WTC11 (cell line): Measurements from ENCODE around the gene XIRP2. TPM values are rescaled to one million over a fixed set of nuclear protein-coding genes. Genes with fewer than 3 reads are reported as not detected.

Experiments
- ATAC-seq: fragments of 200-7000 bp; cut with Tn5 transposase; 2 replicates; pipeline ENCODE4 v1.10.0; 2021; ENCODE audit warnings: mild to moderate bottlenecking, moderate library complexity
- CTCF ChIA-PET: fragments of 300-600 bp; sonication (Branson Sonifier 250); formaldehyde crosslinking; loops from one replicate; lab custom pipeline; 2021; ENCODE audit warnings: antibody characterized with exemption; lab: Charles Lee
- POLR2A ChIA-PET: fragments of 350-600 bp; sonication (Branson Sonifier 250); formaldehyde crosslinking; loops from one replicate; lab custom pipeline; 2021; ENCODE audit warnings: antibody characterized with exemption; lab: Charles Lee
- DNase-seq: peaks from one replicate; pipeline ENCODE4 v3.0.0; 2021; ENCODE audit warnings: low spot score
- H3K27ac Mint-ChIP-seq: 2 replicates; pipeline ENCODE4 v1.8.0; 2021; ENCODE audit warnings: mixed read lengths
- H3K27me3 Mint-ChIP-seq: 2 replicates; pipeline ENCODE4 v1.8.0; 2021; ENCODE audit warnings: low read depth, mild to moderate bottlenecking, moderate library complexity, mixed read lengths
- H3K36me3 Mint-ChIP-seq: 2 replicates; pipeline ENCODE4 v1.8.0; 2021; ENCODE audit warnings: mixed read lengths
- H3K4me1 Mint-ChIP-seq: 2 replicates; pipeline ENCODE4 v1.8.0; 2022; ENCODE audit warnings: mixed read lengths
- H3K4me3 Mint-ChIP-seq: 2 replicates; pipeline ENCODE4 v1.8.0; 2021; ENCODE audit warnings: mild to moderate bottlenecking, moderate library complexity, mixed read lengths
- H3K9me3 Mint-ChIP-seq: 2 replicates; pipeline ENCODE4 v1.8.0; 2021; ENCODE audit warnings: mixed read lengths
- CBFB ChIP-seq: sonication (generic); formaldehyde crosslinking; IDR thresholded peaks from 2 replicates; pipeline ENCODE4 v1.8.1; 2022; ENCODE audit warnings: mild to moderate bottlenecking, low read depth, missing genetic modification reagents
- CREB1 ChIP-seq: sonication (generic); formaldehyde crosslinking; IDR thresholded peaks from 2 replicates; pipeline ENCODE4 v1.8.0; 2023; ENCODE audit warnings: mild to moderate bottlenecking, missing genetic modification reagents
- EMX1 ChIP-seq: fragments of 250-450 bp; sonication (Bioruptor Pico); IDR thresholded peaks from 2 replicates; pipeline ENCODE4 v1.8.0; 2021; ENCODE audit warnings: mild to moderate bottlenecking
- GRHL2 ChIP-seq: fragments of 250-450 bp; sonication (Bioruptor Pico); IDR thresholded peaks from 2 replicates; pipeline ENCODE4 v1.8.0; 2022; ENCODE audit warnings: mild to moderate bottlenecking, moderate library complexity; ENCODE audit not compliant: insufficient replicate concordance, severe bottlenecking
- JAZF1 ChIP-seq: fragments of 250-450 bp; sonication (Bioruptor Pico); IDR thresholded peaks from 2 replicates; pipeline ENCODE4 v1.9.0; 2021; ENCODE audit warnings: moderate library complexity, mild to moderate bottlenecking, inconsistent platforms
- NR3C1 ChIP-seq: sonication (generic); formaldehyde crosslinking; conservative IDR thresholded peaks from 2 replicates; pipeline ENCODE4 v1.8.1; 2023; ENCODE audit warnings: low read depth, mild to moderate bottlenecking, missing genetic modification reagents
- SMAD4 ChIP-seq: sonication (generic); formaldehyde crosslinking; IDR thresholded peaks from 2 replicates; pipeline ENCODE4 v1.8.0; 2022; ENCODE audit warnings: mild to moderate bottlenecking, missing genetic modification reagents
- TCF7 ChIP-seq: sonication (generic); formaldehyde crosslinking; IDR thresholded peaks from 2 replicates; pipeline ENCODE4 v1.8.0; 2022; ENCODE audit warnings: mild to moderate bottlenecking, low read depth, missing genetic modification reagents, moderate library complexity
- ZNF232 ChIP-seq: sonication (generic); formaldehyde crosslinking; IDR thresholded peaks from 2 replicates; pipeline ENCODE4 v1.8.0; 2022; ENCODE audit warnings: mild to moderate bottlenecking, missing genetic modification reagents
- total RNA-seq: library from RNA; stranded (reverse); gene quantifications from 3 replicates; pipeline ENCODE4 v1.2.3, GENCODE V29; 2021
- TF ChIP-seq, protein P1 (sequence below): sonication (generic); formaldehyde crosslinking; IDR thresholded peaks from 2 replicates; pipeline ENCODE4 v1.8.1; 2022; ENCODE audit warnings: missing genetic modification reagents, borderline replicate concordance
- TF ChIP-seq, protein P2 (sequence below): fragments of 200-600 bp; IDR thresholded peaks from 2 replicates; pipeline ENCODE4 v1.8.0; 2022; ENCODE audit warnings: antibody characterized with exemption
- TF ChIP-seq, protein P3 (sequence below): sonication (generic); formaldehyde crosslinking; IDR thresholded peaks from 2 replicates; pipeline ENCODE4 v1.8.1; 2023; ENCODE audit warnings: mild to moderate bottlenecking, missing genetic modification reagents, borderline replicate concordance
- TF ChIP-seq, protein P4 (sequence below): fragments of 250-450 bp; sonication (Bioruptor Pico); IDR thresholded peaks from 2 replicates; pipeline ENCODE4 v1.9.0; 2021; ENCODE audit warnings: mild to moderate bottlenecking, borderline replicate concordance
- TF ChIP-seq, protein P5 (sequence below): sonication (generic); formaldehyde crosslinking; IDR thresholded peaks from 2 replicates; pipeline ENCODE4 v1.8.0; 2023; ENCODE audit warnings: mild to moderate bottlenecking, missing genetic modification reagents

The XIRP2 gene
- total RNA-seq, 1 experiment from 2014 or later: 0.87 TPM

DNA sequence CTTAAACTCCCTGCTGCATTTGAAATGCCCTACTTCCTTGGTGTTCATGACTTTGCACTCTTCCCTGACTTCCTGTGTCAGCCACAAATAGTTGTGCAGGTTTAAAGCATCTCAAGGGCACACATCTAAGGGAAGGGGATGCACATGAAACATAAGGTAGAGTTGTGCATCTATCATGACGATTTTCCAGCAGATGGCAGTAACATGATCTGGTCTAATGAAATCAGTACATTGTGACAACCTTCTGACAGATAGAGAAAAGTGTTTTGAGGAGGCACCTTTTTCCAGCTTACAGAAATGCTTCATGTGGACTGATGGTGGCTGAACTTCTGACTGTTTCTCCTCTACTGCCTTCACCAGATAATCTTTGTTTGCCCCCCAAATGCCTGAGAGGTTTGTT is 238.9 kb downstream of the XIRP2 start:
- Mint-ChIP-seq H3K4me1 (peaks cover 8% of the 10 kb centered on the region), H3K27ac (no peak overlapping the region), H3K4me3 (no peak overlapping the region), H3K27me3 (no peaks in the 10 kb centered on the region), H3K36me3 (no peaks in the 10 kb centered on the region), H3K9me3 (no peaks in the 10 kb centered on the region)
- ChIA-PET CTCF (interaction anchor here (1.0 kb wide), 2 partner anchors 16 to 992 kb away, joined by 3 to 4 read pairs; no protein-coding TSS in a partner anchor), POLR2A (no interaction called here)
- TF ChIP-seq, protein P1, sequence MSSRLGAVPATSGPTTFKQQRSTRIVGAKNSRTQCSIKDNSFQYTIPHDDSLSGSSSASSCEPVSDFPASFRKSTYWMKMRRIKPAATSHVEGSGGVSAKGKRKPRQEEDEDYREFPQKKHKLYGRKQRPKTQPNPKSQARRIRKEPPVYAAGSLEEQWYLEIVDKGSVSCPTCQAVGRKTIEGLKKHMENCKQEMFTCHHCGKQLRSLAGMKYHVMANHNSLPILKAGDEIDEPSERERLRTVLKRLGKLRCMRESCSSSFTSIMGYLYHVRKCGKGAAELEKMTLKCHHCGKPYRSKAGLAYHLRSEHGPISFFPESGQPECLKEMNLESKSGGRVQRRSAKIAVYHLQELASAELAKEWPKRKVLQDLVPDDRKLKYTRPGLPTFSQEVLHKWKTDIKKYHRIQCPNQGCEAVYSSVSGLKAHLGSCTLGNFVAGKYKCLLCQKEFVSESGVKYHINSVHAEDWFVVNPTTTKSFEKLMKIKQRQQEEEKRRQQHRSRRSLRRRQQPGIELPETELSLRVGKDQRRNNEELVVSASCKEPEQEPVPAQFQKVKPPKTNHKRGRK: no peak
- TF ChIP-seq, protein P2, sequence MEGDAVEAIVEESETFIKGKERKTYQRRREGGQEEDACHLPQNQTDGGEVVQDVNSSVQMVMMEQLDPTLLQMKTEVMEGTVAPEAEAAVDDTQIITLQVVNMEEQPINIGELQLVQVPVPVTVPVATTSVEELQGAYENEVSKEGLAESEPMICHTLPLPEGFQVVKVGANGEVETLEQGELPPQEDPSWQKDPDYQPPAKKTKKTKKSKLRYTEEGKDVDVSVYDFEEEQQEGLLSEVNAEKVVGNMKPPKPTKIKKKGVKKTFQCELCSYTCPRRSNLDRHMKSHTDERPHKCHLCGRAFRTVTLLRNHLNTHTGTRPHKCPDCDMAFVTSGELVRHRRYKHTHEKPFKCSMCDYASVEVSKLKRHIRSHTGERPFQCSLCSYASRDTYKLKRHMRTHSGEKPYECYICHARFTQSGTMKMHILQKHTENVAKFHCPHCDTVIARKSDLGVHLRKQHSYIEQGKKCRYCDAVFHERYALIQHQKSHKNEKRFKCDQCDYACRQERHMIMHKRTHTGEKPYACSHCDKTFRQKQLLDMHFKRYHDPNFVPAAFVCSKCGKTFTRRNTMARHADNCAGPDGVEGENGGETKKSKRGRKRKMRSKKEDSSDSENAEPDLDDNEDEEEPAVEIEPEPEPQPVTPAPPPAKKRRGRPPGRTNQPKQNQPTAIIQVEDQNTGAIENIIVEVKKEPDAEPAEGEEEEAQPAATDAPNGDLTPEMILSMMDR: no peak
- TF ChIP-seq, protein P3, sequence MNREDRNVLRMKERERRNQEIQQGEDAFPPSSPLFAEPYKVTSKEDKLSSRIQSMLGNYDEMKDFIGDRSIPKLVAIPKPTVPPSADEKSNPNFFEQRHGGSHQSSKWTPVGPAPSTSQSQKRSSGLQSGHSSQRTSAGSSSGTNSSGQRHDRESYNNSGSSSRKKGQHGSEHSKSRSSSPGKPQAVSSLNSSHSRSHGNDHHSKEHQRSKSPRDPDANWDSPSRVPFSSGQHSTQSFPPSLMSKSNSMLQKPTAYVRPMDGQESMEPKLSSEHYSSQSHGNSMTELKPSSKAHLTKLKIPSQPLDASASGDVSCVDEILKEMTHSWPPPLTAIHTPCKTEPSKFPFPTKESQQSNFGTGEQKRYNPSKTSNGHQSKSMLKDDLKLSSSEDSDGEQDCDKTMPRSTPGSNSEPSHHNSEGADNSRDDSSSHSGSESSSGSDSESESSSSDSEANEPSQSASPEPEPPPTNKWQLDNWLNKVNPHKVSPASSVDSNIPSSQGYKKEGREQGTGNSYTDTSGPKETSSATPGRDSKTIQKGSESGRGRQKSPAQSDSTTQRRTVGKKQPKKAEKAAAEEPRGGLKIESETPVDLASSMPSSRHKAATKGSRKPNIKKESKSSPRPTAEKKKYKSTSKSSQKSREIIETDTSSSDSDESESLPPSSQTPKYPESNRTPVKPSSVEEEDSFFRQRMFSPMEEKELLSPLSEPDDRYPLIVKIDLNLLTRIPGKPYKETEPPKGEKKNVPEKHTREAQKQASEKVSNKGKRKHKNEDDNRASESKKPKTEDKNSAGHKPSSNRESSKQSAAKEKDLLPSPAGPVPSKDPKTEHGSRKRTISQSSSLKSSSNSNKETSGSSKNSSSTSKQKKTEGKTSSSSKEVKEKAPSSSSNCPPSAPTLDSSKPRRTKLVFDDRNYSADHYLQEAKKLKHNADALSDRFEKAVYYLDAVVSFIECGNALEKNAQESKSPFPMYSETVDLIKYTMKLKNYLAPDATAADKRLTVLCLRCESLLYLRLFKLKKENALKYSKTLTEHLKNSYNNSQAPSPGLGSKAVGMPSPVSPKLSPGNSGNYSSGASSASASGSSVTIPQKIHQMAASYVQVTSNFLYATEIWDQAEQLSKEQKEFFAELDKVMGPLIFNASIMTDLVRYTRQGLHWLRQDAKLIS (CRISPR knock-in tag): no peak
- no peak for TF ChIP-seq NR3C1 (CRISPR knock-in tag)
- ATAC-seq (peak; percentile 52), DNase-seq (no peak)

DNA sequence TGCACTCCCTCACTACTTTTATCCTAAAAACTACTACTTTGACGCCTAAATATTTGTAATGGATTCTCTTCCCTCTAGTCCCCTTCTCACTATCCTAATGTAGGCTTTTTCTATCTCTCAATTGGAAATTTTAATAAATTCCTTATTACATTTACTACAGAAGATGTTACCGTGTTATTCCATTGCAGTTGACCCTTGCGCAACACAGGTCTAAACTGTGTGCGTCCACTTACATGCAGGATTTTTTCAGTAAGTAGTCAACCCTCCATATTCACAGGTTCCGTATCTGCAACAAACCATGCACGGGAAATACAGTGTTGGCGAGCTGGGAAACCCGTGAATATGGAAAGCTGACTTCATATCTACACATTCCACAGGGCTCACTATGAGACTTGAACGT is 239.8 kb downstream of the XIRP2 start:
- Mint-ChIP-seq H3K4me1 (peaks cover 8% of the 10 kb centered on the region), H3K9me3 (no peaks in the 10 kb centered on the region), H3K27me3 (no peaks in the 10 kb centered on the region), H3K27ac (no peak overlapping the region), H3K4me3 (no peak overlapping the region), H3K36me3 (no peaks in the 10 kb centered on the region)
- ChIA-PET POLR2A (no interaction called here), CTCF (interaction anchor here (1.0 kb wide), 2 partner anchors 15 to 991 kb away, joined by 3 to 4 read pairs; no protein-coding TSS in a partner anchor)
- no peak for ATAC-seq
- no peak for TF ChIP-seq CREB1
- no peak for TF ChIP-seq ZNF232 (CRISPR knock-in tag)
- TF ChIP-seq GRHL2 (CRISPR knock-in tag): no peak
- TF ChIP-seq, protein P4, sequence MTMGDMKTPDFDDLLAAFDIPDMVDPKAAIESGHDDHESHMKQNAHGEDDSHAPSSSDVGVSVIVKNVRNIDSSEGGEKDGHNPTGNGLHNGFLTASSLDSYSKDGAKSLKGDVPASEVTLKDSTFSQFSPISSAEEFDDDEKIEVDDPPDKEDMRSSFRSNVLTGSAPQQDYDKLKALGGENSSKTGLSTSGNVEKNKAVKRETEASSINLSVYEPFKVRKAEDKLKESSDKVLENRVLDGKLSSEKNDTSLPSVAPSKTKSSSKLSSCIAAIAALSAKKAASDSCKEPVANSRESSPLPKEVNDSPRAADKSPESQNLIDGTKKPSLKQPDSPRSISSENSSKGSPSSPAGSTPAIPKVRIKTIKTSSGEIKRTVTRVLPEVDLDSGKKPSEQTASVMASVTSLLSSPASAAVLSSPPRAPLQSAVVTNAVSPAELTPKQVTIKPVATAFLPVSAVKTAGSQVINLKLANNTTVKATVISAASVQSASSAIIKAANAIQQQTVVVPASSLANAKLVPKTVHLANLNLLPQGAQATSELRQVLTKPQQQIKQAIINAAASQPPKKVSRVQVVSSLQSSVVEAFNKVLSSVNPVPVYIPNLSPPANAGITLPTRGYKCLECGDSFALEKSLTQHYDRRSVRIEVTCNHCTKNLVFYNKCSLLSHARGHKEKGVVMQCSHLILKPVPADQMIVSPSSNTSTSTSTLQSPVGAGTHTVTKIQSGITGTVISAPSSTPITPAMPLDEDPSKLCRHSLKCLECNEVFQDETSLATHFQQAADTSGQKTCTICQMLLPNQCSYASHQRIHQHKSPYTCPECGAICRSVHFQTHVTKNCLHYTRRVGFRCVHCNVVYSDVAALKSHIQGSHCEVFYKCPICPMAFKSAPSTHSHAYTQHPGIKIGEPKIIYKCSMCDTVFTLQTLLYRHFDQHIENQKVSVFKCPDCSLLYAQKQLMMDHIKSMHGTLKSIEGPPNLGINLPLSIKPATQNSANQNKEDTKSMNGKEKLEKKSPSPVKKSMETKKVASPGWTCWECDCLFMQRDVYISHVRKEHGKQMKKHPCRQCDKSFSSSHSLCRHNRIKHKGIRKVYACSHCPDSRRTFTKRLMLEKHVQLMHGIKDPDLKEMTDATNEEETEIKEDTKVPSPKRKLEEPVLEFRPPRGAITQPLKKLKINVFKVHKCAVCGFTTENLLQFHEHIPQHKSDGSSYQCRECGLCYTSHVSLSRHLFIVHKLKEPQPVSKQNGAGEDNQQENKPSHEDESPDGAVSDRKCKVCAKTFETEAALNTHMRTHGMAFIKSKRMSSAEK: no peak
- TF ChIP-seq EMX1 (CRISPR knock-in tag): no peak
- no peak for TF ChIP-seq TCF7 (CRISPR knock-in tag)
- TF ChIP-seq CBFB (CRISPR knock-in tag): no peak
- no peak for TF ChIP-seq SMAD4 (CRISPR knock-in tag)
- TF ChIP-seq, protein P5, sequence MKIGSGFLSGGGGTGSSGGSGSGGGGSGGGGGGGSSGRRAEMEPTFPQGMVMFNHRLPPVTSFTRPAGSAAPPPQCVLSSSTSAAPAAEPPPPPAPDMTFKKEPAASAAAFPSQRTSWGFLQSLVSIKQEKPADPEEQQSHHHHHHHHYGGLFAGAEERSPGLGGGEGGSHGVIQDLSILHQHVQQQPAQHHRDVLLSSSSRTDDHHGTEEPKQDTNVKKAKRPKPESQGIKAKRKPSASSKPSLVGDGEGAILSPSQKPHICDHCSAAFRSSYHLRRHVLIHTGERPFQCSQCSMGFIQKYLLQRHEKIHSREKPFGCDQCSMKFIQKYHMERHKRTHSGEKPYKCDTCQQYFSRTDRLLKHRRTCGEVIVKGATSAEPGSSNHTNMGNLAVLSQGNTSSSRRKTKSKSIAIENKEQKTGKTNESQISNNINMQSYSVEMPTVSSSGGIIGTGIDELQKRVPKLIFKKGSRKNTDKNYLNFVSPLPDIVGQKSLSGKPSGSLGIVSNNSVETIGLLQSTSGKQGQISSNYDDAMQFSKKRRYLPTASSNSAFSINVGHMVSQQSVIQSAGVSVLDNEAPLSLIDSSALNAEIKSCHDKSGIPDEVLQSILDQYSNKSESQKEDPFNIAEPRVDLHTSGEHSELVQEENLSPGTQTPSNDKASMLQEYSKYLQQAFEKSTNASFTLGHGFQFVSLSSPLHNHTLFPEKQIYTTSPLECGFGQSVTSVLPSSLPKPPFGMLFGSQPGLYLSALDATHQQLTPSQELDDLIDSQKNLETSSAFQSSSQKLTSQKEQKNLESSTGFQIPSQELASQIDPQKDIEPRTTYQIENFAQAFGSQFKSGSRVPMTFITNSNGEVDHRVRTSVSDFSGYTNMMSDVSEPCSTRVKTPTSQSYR: no peak
- TF ChIP-seq JAZF1 (CRISPR knock-in tag): no peak
- DNase-seq: no peak
